DND-41 (cell line): ENCODE results near the gene MYOM1.
"Not testable (repeated sequence)": the region's sequence is repeated elsewhere in the genome, so short reads cannot be mapped to it uniquely, and the experiment has no call there.

ENCODE experiments used
- ATAC-seq: fragments of 200-7000 bp; cut with Tn5 transposase; 3 replicates; pipeline ENCODE4 v1.9.1; 2021; ENCODE audit warnings: low read depth; ENCODE audit not compliant: insufficient read depth
- DNase-seq: peaks from one replicate; pipeline ENCODE4 v3.0.0-alpha.2; 2020
- H2AFZ ChIP-seq: 2 replicates; pipeline ENCODE4 v1.6.0; 2012; ENCODE audit warnings: low read depth, low read length
- H3K27ac ChIP-seq: 2 replicates; pipeline ENCODE4 v1.5.1; 2012; ENCODE audit warnings: low read length, inconsistent platforms
- H3K27me3 ChIP-seq: fragments of 200-600 bp; sonication (generic); 2 replicates; pipeline ENCODE4 v1.6.0; 2012; ENCODE audit warnings: low read length, mild to moderate bottlenecking, inconsistent platforms; ENCODE audit not compliant: insufficient read depth, poor library complexity
- H3K36me3 ChIP-seq: 2 replicates; pipeline ENCODE4 v1.5.1; 2012; ENCODE audit warnings: low read length, inconsistent platforms; ENCODE audit not compliant: insufficient read depth
- H3K4me1 ChIP-seq: 2 replicates; pipeline ENCODE4 v1.5.1; 2012; ENCODE audit warnings: mild to moderate bottlenecking, low read length; ENCODE audit not compliant: insufficient read depth
- H3K4me2 ChIP-seq: 2 replicates; pipeline ENCODE4 v1.6.0; 2012; ENCODE audit warnings: mild to moderate bottlenecking, moderate library complexity, low read length, inconsistent platforms; ENCODE audit not compliant: insufficient read depth
- H3K4me3 ChIP-seq, 2 experiments: fragments of 200-600 bp in 1 of 2; shearing (Covaris generic) in 1 of 2; 2 replicates each; pipeline ENCODE4 v1.5.1; 2012 to 2016; ENCODE audit warnings: inconsistent platforms in 2 of 2, low read length in 2 of 2, mild to moderate bottlenecking in 2 of 2, low read depth in 1 of 2, moderate library complexity in 1 of 2
- H3K79me2 ChIP-seq: 2 replicates; pipeline ENCODE4 v1.6.0; 2012; ENCODE audit warnings: low read length, inconsistent platforms; ENCODE audit not compliant: insufficient read depth
- H3K9ac ChIP-seq: 2 replicates; pipeline ENCODE4 v1.6.0; 2012; ENCODE audit warnings: low read depth, mild to moderate bottlenecking, inconsistent platforms, low read length, moderate library complexity
- H3K9me3 ChIP-seq: 2 replicates; pipeline ENCODE4 v1.5.1; 2012; ENCODE audit warnings: low read length, moderate library complexity, mild to moderate bottlenecking, inconsistent platforms; ENCODE audit not compliant: insufficient read depth, severe bottlenecking
- H4K20me1 ChIP-seq: 2 replicates; pipeline ENCODE4 v1.6.0; 2012; ENCODE audit warnings: low read length; ENCODE audit not compliant: insufficient read depth
- EZH2 ChIP-seq: IDR thresholded peaks from 3 replicates; pipeline ENCODE4 v1.6.1; 2012; ENCODE audit warnings: borderline replicate concordance, low read depth, mild to moderate bottlenecking, moderate library complexity, low read length, inconsistent platforms; ENCODE audit not compliant: severe bottlenecking
- TF ChIP-seq, protein P1 (sequence below): IDR thresholded peaks from 2 replicates; pipeline ENCODE4 v1.5.1; 2012; ENCODE audit warnings: borderline replicate concordance, low read length, moderate library complexity, mild to moderate bottlenecking; ENCODE audit not compliant: poor library complexity, severe bottlenecking; ENCODE audit errors: extremely low read depth

Gene MYOM1

DNA sequence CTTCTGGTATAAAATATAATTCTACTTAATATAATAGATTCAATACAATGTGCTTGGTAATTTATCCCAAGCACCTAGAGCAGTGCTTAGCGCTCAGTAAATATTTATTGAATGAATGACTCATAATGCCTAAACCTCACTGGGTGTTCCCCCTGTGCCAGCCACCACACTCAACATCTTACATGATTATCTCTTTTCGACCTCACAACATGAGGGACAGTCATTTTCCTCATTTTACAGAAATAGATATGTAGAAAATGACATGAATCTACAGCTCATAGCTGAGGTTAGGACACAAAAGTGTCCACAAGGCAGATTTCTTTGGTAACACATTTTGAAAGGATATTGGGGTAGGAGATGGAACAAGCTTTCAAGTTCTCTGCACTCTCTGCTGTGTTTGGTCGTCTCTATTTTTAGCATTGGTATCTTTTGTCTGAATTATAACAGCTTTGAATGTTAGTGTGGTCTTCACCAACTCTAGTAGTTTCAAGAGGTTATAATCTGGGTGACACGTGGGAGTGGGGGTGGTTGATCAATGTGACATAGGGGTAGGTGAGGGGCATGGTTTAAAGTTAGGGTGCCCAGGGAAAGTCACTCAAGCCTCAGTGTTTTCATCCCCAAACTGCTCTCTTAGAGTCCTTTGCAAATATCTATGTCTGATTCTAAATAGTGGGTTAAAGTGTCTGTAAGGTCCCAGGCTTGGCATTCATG, 9.8 kb downstream of the MYOM1 start:
- Histone ChIP-seq H3K4me2 (no peak overlapping the region), H2AFZ (no peak overlapping the region)
- DNase-seq: no peak

DNA sequence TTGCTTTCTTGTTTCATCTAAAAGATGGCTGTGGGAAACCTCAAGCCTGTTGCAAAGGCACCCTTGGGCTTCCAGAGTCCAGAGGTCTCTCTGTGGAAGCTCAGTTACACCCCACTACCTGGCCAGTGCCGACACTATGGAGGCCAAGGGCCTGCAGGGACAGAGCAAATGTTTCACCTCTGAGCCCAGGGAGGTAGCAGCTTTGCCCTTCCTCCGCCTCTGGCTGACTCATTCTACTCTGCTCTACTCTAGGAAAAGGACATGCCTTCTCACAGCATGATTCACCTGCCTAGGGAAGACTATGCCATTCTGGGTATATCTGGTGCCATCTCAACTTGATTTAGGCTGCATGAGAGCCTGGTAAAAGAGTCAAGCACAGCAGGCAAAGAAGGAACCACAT, 12.2 kb downstream of the MYOM1 start:
- H3K27me3 ChIP-seq: no peaks in the 10 kb centered on the region
- no peaks in the 10 kb centered on the region for H4K20me1 ChIP-seq
- no peak for TF ChIP-seq EZH2
- TF ChIP-seq, protein P1, sequence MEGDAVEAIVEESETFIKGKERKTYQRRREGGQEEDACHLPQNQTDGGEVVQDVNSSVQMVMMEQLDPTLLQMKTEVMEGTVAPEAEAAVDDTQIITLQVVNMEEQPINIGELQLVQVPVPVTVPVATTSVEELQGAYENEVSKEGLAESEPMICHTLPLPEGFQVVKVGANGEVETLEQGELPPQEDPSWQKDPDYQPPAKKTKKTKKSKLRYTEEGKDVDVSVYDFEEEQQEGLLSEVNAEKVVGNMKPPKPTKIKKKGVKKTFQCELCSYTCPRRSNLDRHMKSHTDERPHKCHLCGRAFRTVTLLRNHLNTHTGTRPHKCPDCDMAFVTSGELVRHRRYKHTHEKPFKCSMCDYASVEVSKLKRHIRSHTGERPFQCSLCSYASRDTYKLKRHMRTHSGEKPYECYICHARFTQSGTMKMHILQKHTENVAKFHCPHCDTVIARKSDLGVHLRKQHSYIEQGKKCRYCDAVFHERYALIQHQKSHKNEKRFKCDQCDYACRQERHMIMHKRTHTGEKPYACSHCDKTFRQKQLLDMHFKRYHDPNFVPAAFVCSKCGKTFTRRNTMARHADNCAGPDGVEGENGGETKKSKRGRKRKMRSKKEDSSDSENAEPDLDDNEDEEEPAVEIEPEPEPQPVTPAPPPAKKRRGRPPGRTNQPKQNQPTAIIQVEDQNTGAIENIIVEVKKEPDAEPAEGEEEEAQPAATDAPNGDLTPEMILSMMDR: no peak
- H3K36me3 ChIP-seq: no peaks in the 10 kb centered on the region
- H3K9ac ChIP-seq: no peak overlapping the region
- H2AFZ ChIP-seq: no peak overlapping the region
- no peak overlapping the region for H3K4me2 ChIP-seq
- no peak overlapping the region for H3K27ac ChIP-seq
- ATAC-seq: no peak
- no peak for DNase-seq
- H3K4me3 ChIP-seq: no peak overlapping the region
- no peaks in the 10 kb centered on the region for H3K79me2 ChIP-seq
- peaks cover under 1% of the 10 kb centered on the region for H3K4me1 ChIP-seq
- H3K9me3 ChIP-seq: peaks cover 2% of the 10 kb centered on the region

More for the DNA sequence above, 9.8 kb downstream of the MYOM1 start:
- Histone ChIP-seq H3K79me2 (no peaks in the 10 kb centered on the region), H3K27ac (no peak overlapping the region), H3K9me3 (no peaks in the 10 kb centered on the region), H3K9ac (no peak overlapping the region), H3K27me3 (no peaks in the 10 kb centered on the region), H3K4me1 (peaks cover 17% of the 10 kb centered on the region), H4K20me1 (no peaks in the 10 kb centered on the region), H3K36me3 (no peaks in the 10 kb centered on the region), H3K4me3 (no peak overlapping the region)
- no peak for TF ChIP-seq EZH2
- ATAC-seq: no peak

DNA sequence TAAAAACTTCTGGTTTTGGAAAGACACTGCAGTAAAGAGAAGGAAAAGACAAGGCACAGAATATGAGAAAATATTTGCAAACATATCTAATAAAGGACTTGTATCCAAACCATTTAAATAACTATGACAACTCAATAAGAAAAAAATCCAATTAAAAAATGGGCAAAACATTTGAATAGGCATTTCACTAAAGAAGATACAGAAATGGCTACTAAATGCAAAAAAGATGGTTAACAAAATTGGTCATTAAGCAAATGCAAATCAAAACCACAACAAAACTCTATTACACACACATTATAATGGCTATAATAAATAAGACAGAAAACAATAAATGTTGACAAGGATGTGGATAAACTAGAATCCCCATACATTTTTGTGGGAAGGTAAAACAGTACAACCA, 14.5 kb downstream of the MYOM1 start:
- H2AFZ ChIP-seq: no peak overlapping the region
- ATAC-seq: no peak
- H3K79me2 ChIP-seq: no peaks in the 10 kb centered on the region
- H3K27me3 ChIP-seq: no peaks in the 10 kb centered on the region
- H3K4me1 ChIP-seq: no peaks in the 10 kb centered on the region
- no peak overlapping the region for H3K4me2 ChIP-seq
- TF ChIP-seq, protein P1: no peak
- no peak for TF ChIP-seq EZH2
- H3K9ac ChIP-seq: no peak overlapping the region
- no peak overlapping the region for H3K4me3 ChIP-seq
- DNase-seq: no peak
- no peaks in the 10 kb centered on the region for H3K36me3 ChIP-seq
- H3K9me3 ChIP-seq: peaks cover 2% of the 10 kb centered on the region
- no peaks in the 10 kb centered on the region for H4K20me1 ChIP-seq
- no peak overlapping the region for H3K27ac ChIP-seq

DNA sequence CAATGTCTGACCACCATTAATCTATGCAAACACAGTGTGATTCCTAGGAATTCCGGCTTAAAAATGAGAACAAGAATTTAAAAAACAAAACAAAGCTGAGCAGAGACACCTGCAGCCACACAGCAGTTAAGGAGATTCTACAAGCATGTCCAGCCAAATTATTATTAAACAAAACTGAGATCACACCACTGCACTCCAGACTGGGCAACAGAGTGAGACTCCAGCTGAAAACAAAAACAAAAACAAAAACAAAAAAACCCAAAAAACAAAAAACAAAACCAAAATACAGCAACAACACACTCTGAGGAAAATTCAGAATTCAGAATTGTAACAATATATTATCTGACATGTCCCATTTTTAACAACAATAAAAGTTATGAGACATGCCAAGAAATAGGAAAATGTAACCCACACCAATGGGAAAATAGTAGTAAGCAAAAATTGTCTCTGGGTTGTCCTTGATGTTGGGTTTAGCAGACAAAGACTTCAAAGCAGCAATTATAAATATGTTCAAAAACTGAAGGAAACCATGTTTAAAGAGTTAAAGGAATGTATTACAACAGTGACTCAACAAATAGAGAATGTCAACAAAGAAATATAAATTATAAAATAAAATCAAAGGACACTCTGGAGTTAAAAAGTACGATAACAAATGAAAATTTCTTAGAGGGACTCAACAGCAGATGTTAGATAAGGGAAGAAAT, 19.7 kb downstream of the MYOM1 start:
- Histone ChIP-seq H3K4me2 (no peak overlapping the region), H3K9me3 (peaks cover 2% of the 10 kb centered on the region), H3K9ac (no peak overlapping the region), H2AFZ (no peak overlapping the region), H3K36me3 (no peaks in the 10 kb centered on the region), H3K27ac (no peak overlapping the region), H3K27me3 (no peaks in the 10 kb centered on the region), H3K79me2 (no peaks in the 10 kb centered on the region), H4K20me1 (no peaks in the 10 kb centered on the region), H3K4me3 (no peak overlapping the region), H3K4me1 (no peaks in the 10 kb centered on the region)
- TF ChIP-seq EZH2: no peak
- TF ChIP-seq, protein P1: no peak
- ATAC-seq (no peak), DNase-seq (no peak)

DNA sequence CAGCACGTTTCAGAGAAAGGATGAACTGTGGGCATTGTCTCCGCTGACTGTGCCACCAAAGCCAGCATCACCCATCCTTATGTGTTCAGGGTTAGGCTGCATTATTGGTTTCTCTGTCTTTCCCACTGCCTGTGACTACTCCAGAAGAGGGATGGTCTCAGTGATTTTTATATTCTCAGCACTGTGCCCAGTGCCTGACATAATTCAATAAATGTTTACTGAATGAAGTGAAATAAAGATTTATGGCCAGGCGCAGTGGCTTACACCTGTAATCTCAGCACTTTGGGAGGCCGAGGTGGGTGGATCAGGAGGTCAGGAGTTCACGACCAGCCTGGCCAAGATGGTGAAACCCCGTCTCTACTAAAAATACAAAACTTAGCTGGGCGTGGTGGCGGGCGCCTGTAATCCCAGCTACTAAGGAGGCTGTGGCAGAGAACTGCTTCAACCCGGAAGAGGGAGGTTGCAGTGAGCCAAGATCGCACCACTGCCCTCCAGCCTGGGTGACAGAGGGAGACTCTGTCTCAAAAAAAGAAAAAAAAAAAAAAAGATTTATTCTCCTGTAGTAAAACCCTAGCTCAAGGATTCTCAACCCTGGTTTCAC, 21.4 kb downstream of the MYOM1 start:
- DNase-seq, H3K27ac ChIP-seq, H3K27me3 ChIP-seq, H3K4me3 ChIP-seq, H3K9me3 ChIP-seq, H3K79me2 ChIP-seq, H3K4me2 ChIP-seq, H2AFZ ChIP-seq, H3K36me3 ChIP-seq, ATAC-seq, H3K9ac ChIP-seq, H3K4me1 ChIP-seq, H4K20me1 ChIP-seq: not testable (repeated sequence)
